Astrocyte (in vitro differentiated cells and primary cell): ENCODE data around the gene BAIAP3. TPM values are rescaled to one million over a fixed set of nuclear protein-coding genes. Genes with fewer than 3 reads are reported as not detected.

Experiments used
- DNase-seq: peaks from one replicate; pipeline ENCODE4 v3.0.0-alpha.2; 2010; ENCODE audit warnings: low read depth
- FAIRE-seq: peaks from 2 replicates; lab custom pipeline; 2011; peaks lifted over from hg19 to GRCh38; lab: Jason Lieb, UNC
- H2AFZ ChIP-seq: 2 replicates; pipeline ENCODE4 v1.6.0; 2012; ENCODE audit warnings: low read depth, low read length, inconsistent platforms
- H3K27ac ChIP-seq: 2 replicates; pipeline ENCODE4 v1.5.1; 2011; ENCODE audit warnings: low read depth, low read length, inconsistent platforms
- H3K27me3 ChIP-seq: 2 replicates; pipeline ENCODE4 v1.6.0; 2011; ENCODE audit warnings: low read length, inconsistent platforms; ENCODE audit not compliant: insufficient read depth
- H3K36me3 ChIP-seq: 2 replicates; pipeline ENCODE4 v1.5.1; 2011; ENCODE audit warnings: low read length, inconsistent platforms; ENCODE audit not compliant: insufficient read depth
- H3K4me1 ChIP-seq: 2 replicates; pipeline ENCODE4 v1.5.1; 2011; ENCODE audit warnings: low read length, inconsistent platforms; ENCODE audit not compliant: insufficient read depth
- H3K4me2 ChIP-seq: 2 replicates; pipeline ENCODE4 v1.6.0; 2012; ENCODE audit warnings: low read length, inconsistent platforms
- H3K4me3 ChIP-seq: 2 replicates; pipeline ENCODE4 v1.5.1; 2011; ENCODE audit warnings: low read depth, mild to moderate bottlenecking, low read length, inconsistent platforms; ENCODE audit not compliant: insufficient read depth
- H3K79me2 ChIP-seq: 2 replicates; pipeline ENCODE4 v1.6.0; 2012; ENCODE audit warnings: mild to moderate bottlenecking, low read length, inconsistent platforms; ENCODE audit not compliant: insufficient read depth
- H3K9ac ChIP-seq: 2 replicates; pipeline ENCODE4 v1.6.0; 2012; ENCODE audit warnings: mild to moderate bottlenecking, low read length, inconsistent platforms
- H3K9me3 ChIP-seq: 2 replicates; pipeline ENCODE4 v1.5.1; 2012; ENCODE audit warnings: low read depth, mild to moderate bottlenecking, low read length, inconsistent platforms; ENCODE audit not compliant: insufficient read depth
- H4K20me1 ChIP-seq: 2 replicates; pipeline ENCODE4 v1.6.0; 2012; ENCODE audit warnings: low read length, inconsistent platforms; ENCODE audit not compliant: insufficient read depth
- H3K27ac Mint-ChIP-seq: one replicate; pipeline ENCODE4 v1.8.0; 2021; ENCODE audit warnings: mild to moderate bottlenecking, mixed read lengths; ENCODE audit not compliant: unreplicated experiment
- H3K27me3 Mint-ChIP-seq: one replicate; pipeline ENCODE4 v1.8.0; 2021; ENCODE audit warnings: low read depth, mixed read lengths; ENCODE audit not compliant: unreplicated experiment
- H3K36me3 Mint-ChIP-seq: one replicate; pipeline ENCODE4 v1.8.0; 2021; ENCODE audit warnings: low read depth, mixed read lengths; ENCODE audit not compliant: unreplicated experiment
- H3K4me1 Mint-ChIP-seq: one replicate; pipeline ENCODE4 v1.8.0; 2021; ENCODE audit warnings: low read depth, mixed read lengths; ENCODE audit not compliant: unreplicated experiment
- H3K4me3 Mint-ChIP-seq: one replicate; pipeline ENCODE4 v1.8.0; 2021; ENCODE audit warnings: mild to moderate bottlenecking, moderate library complexity, mixed read lengths; ENCODE audit not compliant: unreplicated experiment
- H3K9me3 Mint-ChIP-seq: one replicate; pipeline ENCODE4 v1.8.0; 2021; ENCODE audit warnings: mild to moderate bottlenecking, mixed read lengths; ENCODE audit not compliant: unreplicated experiment
- EZH2 ChIP-seq: IDR thresholded peaks from 2 replicates; pipeline ENCODE4 v1.6.1; 2012; ENCODE audit warnings: mild to moderate bottlenecking, low read length, inconsistent platforms; ENCODE audit not compliant: insufficient read depth
- total RNA-seq: library from RNA; stranded (reverse); gene quantifications from 2 replicates; pipeline ENCODE4 v1.2.1, GENCODE V29; 2021
- TF ChIP-seq, protein P1 (sequence below): IDR thresholded peaks from 2 replicates; pipeline ENCODE4 v1.5.1; 2011; ENCODE audit warnings: low read depth, mild to moderate bottlenecking, inconsistent platforms, low read length, moderate library complexity; ENCODE audit not compliant: insufficient read depth

The BAIAP3 gene
- total RNA-seq, 1 donor from 2014 or later: 2.6 TPM

DNA sequence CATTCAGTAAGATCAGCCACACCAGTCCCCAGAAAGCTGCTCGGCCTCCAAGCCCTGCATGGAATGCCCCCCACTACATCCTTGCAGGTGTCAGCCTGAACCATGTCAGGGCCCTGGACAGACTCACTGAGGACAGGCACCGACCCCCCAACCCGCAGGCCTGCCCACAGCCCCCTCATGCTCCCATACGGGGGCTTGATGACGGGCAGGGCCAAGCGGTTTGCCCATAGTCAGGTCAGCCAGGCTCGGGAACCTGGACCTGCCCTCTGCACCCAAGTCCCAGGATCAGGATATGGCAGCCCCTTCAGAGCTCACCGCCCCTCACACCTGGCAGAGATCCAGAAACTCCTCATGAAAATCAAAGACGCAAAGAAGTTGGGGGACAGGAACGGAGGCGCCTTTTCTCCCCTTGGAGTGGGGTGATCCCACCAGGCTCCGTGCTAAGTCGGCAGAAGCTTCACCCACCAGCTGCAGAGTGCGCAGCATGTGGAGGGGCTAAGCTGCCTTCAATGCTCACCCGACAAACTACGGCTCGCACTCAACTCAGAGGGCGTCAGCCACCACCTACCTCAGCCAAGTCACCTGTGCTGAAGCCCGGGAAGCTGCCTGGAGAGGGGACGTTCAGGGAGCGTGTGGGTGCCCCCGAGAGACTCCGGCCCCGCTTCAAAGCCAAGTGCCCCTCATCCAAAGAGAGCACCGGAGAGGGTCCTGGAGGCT is 44.8 kb downstream of the BAIAP3 start:
- no peak overlapping the region for H3K27ac Mint-ChIP-seq
- FAIRE-seq (no peak), DNase-seq (no peak)
- H3K4me1 Mint-ChIP-seq: peaks cover 2% of the 10 kb centered on the region
- no peak for TF ChIP-seq EZH2
- TF ChIP-seq, protein P1, sequence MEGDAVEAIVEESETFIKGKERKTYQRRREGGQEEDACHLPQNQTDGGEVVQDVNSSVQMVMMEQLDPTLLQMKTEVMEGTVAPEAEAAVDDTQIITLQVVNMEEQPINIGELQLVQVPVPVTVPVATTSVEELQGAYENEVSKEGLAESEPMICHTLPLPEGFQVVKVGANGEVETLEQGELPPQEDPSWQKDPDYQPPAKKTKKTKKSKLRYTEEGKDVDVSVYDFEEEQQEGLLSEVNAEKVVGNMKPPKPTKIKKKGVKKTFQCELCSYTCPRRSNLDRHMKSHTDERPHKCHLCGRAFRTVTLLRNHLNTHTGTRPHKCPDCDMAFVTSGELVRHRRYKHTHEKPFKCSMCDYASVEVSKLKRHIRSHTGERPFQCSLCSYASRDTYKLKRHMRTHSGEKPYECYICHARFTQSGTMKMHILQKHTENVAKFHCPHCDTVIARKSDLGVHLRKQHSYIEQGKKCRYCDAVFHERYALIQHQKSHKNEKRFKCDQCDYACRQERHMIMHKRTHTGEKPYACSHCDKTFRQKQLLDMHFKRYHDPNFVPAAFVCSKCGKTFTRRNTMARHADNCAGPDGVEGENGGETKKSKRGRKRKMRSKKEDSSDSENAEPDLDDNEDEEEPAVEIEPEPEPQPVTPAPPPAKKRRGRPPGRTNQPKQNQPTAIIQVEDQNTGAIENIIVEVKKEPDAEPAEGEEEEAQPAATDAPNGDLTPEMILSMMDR: no peak
- H3K36me3 Mint-ChIP-seq: peaks cover 5% of the 10 kb centered on the region
- H3K27me3 ChIP-seq: no peaks in the 10 kb centered on the region
- peak overlapping the region; percentile 81 for H3K4me3 Mint-ChIP-seq
- H2AFZ ChIP-seq: no peak overlapping the region
- peak overlapping the region; percentile 87 for H3K9ac ChIP-seq
- H3K79me2 ChIP-seq: peaks cover 5% of the 10 kb centered on the region
- H3K36me3 ChIP-seq: no peaks in the 10 kb centered on the region
- peaks cover 22% of the 10 kb centered on the region for H4K20me1 ChIP-seq
- H3K4me1 ChIP-seq: peaks cover 11% of the 10 kb centered on the region
- H3K9me3 Mint-ChIP-seq: no peaks in the 10 kb centered on the region
- peaks cover 3% of the 10 kb centered on the region for H3K27me3 Mint-ChIP-seq
- H3K4me2 ChIP-seq: peak overlapping the region; percentile 92
- H3K27ac ChIP-seq: no peak overlapping the region
- no peaks in the 10 kb centered on the region for H3K9me3 ChIP-seq
- H3K4me3 ChIP-seq: peak overlapping the region; percentile 60

DNA sequence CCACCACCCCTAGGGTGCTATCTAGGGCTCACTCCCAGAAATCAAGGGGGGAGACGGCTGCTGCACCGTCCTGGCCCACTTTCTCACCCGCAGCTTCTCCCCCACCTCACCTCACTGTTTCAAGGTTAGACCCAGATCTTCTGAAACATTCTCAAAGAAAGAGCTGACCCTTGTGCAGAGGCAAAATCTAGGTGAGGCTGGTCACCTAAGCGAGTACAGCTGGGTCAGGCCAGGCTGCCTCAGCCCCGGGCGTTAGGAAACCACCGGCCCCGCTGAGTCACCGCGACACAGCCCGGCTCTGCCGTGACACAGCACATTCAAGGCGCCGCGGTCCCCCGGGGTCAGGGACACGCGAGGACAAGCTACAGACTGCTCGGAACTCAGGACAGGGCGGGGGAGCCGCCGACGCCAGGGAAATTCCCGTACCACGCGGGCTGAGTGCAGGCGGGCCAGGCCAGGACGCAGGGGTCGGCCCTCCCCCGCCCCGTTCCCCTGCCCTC is 45.4 kb downstream of the BAIAP3 start:
- peaks cover 3% of the 10 kb centered on the region for H3K27me3 Mint-ChIP-seq
- peak overlapping the region; percentile 60 for H3K4me3 ChIP-seq
- H3K9ac ChIP-seq: peak overlapping the region; percentile 87
- H4K20me1 ChIP-seq: peaks cover 22% of the 10 kb centered on the region
- peak; percentile 40 for DNase-seq
- peaks cover 5% of the 10 kb centered on the region for H3K36me3 Mint-ChIP-seq
- peaks cover 11% of the 10 kb centered on the region for H3K4me1 ChIP-seq
- TF ChIP-seq, protein P1: no peak
- TF ChIP-seq EZH2: no peak
- peak overlapping the region; percentile 92 for H3K4me2 ChIP-seq
- no peaks in the 10 kb centered on the region for H3K27me3 ChIP-seq
- peak overlapping the region; percentile 52 for H2AFZ ChIP-seq
- no peak for FAIRE-seq
- H3K9me3 Mint-ChIP-seq: no peaks in the 10 kb centered on the region
- no peaks in the 10 kb centered on the region for H3K9me3 ChIP-seq
- no peaks in the 10 kb centered on the region for H3K36me3 ChIP-seq
- peak overlapping the region; percentile 61 for H3K27ac ChIP-seq
- peaks cover 2% of the 10 kb centered on the region for H3K4me1 Mint-ChIP-seq
- H3K4me3 Mint-ChIP-seq: peak overlapping the region; percentile 81
- H3K79me2 ChIP-seq: peaks cover 5% of the 10 kb centered on the region
- H3K27ac Mint-ChIP-seq: peak overlapping the region; percentile 85
